DMS153 treated with DMSO at 0.1 percent for 48 hours (cell line): ENCODE results near the gene B4GALNT3.
"Not testable (repeated sequence)": the region's sequence is repeated elsewhere in the genome, so short reads cannot be mapped to it uniquely, and the experiment has no call there.

ENCODE experiments used
- DNase-seq: peaks from one replicate; lab custom pipeline; 2025; ENCODE audit not compliant: unreplicated experiment; lab: John Stamatoyannopoulos, UW

B4GALNT3 gene

DNA sequence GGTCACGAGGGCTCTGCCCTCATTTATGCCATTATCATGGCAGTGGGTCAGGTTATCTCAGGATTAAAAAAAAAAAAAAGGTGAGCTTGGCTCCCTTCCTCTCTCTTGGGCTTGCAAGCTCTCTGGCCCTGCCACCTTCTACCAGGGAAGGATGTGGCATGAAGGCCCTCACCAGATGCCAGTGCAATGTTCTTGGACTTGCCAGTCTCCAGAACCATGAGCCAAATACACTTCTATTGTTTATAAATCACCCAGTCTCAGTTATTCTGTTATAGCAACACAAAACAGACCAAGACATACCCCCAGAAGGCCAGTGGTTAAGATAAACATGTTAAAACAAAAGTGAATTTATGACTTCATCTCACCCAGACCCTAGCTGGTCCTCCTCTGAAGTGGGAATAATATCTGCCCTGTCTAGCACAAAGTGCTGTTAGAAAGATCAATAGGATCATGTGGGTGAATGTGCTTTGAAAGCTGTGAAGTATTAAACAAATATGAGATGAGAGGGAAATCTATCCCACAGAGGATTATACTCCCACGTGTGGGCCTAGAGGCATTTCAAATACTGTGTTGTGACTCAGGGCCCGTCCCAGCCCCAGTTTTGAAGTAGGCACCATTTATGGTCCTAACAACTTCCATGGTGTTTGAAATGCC is 114.9 kb downstream of the B4GALNT3 start:
- no peak for DNase-seq

DNA sequence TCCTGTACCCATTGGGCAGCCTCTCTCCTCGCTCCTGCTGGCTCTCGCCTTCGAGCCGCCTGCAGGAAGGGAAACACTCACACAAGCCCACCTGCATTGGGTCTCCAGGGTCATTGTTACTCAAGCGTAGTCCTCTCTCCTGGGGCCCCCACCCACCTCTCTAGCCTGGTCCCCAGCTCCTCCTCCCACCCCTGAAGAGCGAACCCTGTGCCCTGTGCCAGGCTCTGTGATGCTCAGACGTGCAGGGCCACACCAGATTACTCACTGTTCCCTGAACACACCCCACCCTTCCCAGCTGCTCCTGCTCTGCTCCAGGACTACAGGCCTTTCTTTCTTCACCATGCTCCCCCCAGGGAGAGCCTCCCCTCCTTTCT is 115.4 kb downstream of the B4GALNT3 start:
- no peak for DNase-seq

DNA sequence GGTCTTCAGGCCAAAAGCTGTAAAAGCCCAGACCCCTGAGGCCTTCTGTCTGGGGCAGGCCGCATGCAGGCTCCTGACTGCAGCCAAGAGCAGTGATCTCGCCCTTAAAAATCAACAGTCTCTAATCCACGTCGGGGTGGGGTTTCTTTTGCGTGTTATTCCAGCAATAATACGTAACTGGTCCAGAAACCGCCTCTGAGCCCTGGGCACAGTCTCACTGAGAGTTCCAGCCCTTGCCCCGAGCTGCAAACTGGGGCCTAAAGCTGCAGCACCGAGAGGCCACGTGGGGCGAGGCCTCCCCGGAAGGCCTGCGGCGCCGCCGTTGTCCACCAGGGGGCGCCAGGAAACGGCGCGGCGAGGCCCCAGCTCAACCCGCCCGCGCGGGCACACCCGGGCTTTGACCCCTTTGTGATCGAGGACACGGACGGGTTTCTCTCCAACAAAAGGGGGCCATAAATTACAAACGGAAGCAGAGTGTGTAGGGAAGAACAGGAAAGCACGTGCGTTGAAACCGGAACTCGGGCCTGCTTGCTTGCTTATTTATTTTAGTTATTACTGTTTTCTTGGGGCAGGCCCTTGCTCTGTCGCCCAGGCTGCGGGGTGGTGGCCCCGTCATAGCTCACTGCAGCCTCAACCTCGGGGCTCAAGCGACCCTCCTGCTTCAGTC is 116.3 kb downstream of the B4GALNT3 start:
- DNase-seq = peak; percentile 43

GRCh38 chr12:576615-577110 is 116.9 kb downstream of the B4GALNT3 start:
- DNase-seq = no peak

- DNase-seq = not testable (repeated sequence)
These were observed 118.4 kb downstream of the B4GALNT3 start for GRCh38 chr12:577994-578747.

DNA sequence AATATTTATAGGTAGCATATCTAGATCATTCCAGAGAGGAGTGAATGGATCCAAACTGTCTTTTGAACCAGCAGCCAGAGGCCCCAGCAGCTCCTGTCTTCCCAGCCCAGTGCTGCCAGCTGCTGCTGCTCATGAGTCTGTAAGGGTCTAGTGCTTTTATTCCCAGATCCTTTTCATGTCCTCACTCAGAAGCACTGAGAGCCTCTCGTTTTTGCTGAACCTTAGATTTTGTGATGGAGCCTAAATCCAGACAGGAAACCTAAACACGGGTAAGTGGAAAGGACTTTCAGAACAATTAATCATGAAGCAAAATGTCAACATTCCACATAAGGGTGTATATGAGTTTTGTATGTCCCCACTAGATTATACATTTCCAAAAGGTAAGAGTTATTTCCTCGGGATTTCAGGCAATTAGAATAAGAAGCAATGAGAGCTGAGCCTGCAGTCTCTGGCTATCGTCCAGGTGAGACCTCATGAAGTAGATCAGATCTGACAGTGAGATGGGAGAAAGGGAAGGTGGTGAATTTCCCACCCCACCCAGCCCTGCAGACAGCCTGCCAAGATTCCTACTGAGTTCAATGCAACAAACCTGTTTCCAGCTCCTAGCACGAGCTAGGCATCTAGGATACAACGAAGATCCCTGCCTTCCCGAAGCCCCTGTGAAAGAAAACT is 119.1 kb downstream of the B4GALNT3 start:
- no peak for DNase-seq

DNA sequence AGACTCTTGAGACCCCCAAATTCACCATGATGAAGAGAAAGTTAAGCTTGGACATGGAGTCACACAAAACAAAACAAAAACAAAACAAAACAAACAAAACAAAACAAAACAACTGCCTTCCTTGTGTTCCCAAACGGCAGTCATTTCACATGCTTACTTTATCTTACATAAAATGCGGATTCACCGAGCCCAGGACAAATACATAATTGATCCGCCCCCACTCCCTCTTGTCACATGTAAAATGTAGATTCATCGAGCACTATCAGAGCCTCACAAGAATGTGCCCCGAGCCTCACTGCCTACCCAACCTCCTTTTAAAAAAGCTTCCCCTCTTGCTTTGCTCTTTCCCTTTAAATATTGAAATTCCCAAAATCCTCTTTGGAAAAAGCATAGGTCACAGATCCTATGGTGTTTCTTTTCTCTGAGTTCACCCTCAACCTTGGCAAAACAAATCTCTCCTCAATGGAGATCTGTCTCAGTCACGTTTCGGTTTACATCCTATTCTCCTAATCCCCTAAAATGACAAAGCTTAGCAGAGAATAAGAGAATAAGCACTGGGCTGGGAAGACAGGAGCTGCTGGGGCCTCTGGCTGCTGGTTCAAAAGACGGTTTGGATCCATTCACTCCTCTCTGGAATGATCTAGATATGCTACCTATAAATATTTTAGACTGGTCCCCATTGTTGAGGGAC is 119.8 kb downstream of the B4GALNT3 start:
- DNase-seq = no peak

DNA sequence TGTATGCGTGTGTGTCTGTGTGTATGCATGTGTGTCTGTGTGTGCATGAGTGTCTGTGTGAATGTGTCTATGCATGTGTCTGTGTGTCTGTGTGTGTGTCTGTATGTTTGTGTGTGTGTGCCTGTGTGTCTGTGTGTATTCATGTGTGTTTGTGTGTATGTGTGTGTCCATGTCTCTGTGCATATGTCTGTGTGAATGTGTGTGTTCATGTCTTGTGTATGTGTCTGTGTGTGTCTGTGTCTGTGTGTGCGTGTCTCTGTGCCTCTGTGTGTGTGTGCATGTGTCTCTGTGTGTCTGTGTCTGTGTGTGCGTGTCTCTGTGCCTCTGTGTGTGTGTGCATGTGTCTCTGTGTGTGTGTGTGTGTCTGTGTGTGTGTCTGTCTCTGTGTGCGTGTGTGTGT is 121.1 kb downstream of the B4GALNT3 start:
- no peak for DNase-seq

GRCh38 chr12:581321-581720 is 121.6 kb downstream of the B4GALNT3 start:
- DNase-seq = no peak

DNA sequence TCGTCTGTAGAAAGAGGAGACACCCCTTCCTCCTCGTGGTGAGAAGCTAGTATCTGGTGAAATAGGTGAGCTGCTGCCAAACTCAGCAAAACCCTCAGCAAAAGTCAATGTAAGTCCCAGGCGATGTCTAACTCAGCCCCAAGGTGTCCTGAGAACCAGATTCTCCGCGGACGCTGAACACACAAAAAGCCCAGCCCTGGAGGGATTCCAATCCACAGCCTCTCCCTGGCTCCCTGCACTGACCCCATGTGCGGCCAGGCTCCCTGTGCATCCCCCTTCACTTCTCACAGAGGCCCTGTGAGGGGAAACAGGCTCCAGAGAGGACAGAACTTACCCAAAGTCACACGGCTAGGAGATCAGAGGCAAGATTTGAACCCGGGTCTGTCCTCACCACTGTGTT is 122.0 kb downstream of the B4GALNT3 start:
- DNase-seq = no peak

DNA sequence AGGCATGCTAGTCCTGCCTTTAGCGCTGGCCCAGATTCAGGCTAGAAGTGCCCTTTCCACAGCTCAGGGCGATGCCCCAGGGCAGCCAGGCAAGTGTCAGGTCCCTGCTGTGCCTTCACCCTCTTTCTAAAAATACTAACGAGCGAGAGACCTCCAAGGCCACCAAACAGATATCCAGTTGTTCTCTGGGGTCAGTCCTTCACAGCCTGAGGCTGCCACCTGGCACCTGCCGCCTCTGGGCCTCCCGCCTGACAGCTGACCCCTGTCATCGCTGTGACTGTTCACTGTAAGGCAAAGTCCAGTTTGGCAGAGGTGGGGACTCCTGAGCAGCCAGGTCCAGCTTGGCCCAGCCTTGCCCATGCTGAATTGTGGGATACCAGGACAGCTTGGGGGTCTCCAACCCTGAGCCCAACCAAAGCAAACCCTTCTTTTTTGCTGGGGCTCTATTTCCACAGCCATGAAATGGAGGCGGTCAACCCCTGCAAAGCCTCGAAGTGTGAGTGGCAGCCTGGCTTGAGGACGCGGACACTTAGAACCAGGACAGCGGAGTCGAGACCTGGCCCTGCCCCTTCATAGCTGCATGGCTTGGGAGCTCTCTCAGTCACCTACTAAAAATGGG is 123.6 kb downstream of the B4GALNT3 start:
- DNase-seq = no peak

GRCh38 chr12:585062-586061 is 125.6 kb downstream of the B4GALNT3 start:
- no peak for DNase-seq

GRCh38 chr12:586318-587071 is 126.8 kb downstream of the B4GALNT3 start:
- DNase-seq = no peak

- DNase-seq = no peak
These were observed 127.6 kb downstream of the B4GALNT3 start for GRCh38 chr12:587132-588023.

GRCh38 chr12:588024-588322 is 128.2 kb downstream of the B4GALNT3 start:
- DNase-seq = no peak

GRCh38 chr12:588646-589045 is 128.9 kb downstream of the B4GALNT3 start:
- no peak for DNase-seq

DNA sequence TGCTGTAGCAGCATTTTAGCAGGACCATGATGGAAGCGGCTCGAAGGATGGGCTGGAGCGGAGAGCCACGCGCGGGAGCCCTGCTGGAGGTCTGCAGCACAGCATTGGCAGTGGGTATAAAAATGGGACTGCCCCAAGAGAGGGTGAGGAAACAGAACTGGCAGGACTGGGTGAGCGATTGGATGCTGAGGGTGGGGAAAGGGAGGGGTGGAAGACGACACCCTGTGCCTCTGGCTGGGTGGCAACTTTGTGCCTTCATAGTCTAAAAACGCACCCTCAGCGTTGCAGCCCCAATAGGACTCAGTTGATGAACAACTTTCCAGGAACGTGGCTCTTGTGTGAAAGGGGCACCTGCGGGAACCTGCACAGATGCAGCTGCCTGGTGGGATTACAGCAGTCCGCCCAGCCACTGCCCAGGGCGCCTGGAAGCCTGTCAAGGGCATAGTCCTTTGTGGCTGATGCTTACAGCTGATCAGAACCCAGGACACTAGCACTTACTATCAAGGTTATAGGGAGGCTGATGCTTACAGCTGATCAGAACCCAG is 130.5 kb downstream of the B4GALNT3 start:
- DNase-seq = no peak
